IMR-90 (cell line): ENCODE measurements around the gene NRDC. TPM values are rescaled to one million over a fixed set of nuclear protein-coding genes. Genes with fewer than 3 reads are reported as not detected.

ENCODE experiments used
- ATAC-seq: fragments of 200-7000 bp; cut with Tn5 transposase; 2 replicates; pipeline ENCODE4 v1.9.1; 2020; ENCODE audit warnings: low read depth, mild to moderate bottlenecking, moderate library complexity
- BruUV-seq: library from RNA; stranded (reverse); fragments of 400-500 nt; replicated peaks from 2 replicates; lab custom pipeline; 2021; lab: Mats Ljungman, UMichigan
- CTCF ChIA-PET: fragments of 300-600 bp; formaldehyde crosslinking; extraction: SDS; loops from one replicate; lab custom pipeline; 2021; ENCODE audit warnings: antibody characterized with exemption; lab: Yijun Ruan, JAX
- POLR2A ChIA-PET: fragments of 300-600 bp; sonication (Branson Sonifier 250); formaldehyde crosslinking; loops from one replicate; lab custom pipeline; 2022; ENCODE audit warnings: antibody characterized with exemption; ENCODE audit not compliant: unreplicated experiment; lab: Charles Lee
- DNase-seq: peaks from one replicate; pipeline ENCODE4 v3.0.0; 2013
- H2AFZ ChIP-seq: replicated peaks from 2 replicates; pipeline ENCODE3; 2013; ENCODE audit warnings: low read length, mild to moderate bottlenecking; ENCODE audit not compliant: poor library complexity
- H2AK5ac ChIP-seq: 2 replicates; pipeline ENCODE4 v1.6.1; 2013; ENCODE audit warnings: low read depth, low read length, inconsistent platforms
- H2AK9ac ChIP-seq: replicated peaks from 2 replicates; pipeline ENCODE3; 2013; ENCODE audit warnings: mild to moderate bottlenecking, low read depth, low read length, moderate library complexity; ENCODE audit not compliant: poor library complexity
- H2BK120ac ChIP-seq: 2 replicates; pipeline ENCODE4 v1.6.1; 2013; ENCODE audit warnings: low read depth, low read length, inconsistent platforms
- H2BK15ac ChIP-seq: 3 replicates; pipeline ENCODE4 v1.6.1; 2013; ENCODE audit warnings: low read depth, low read length, inconsistent platforms
- H2BK20ac ChIP-seq: 2 replicates; pipeline ENCODE4 v1.6.1; 2013; ENCODE audit warnings: low read depth, mild to moderate bottlenecking, inconsistent platforms, low read length, moderate library complexity
- H2BK5ac ChIP-seq: 2 replicates; pipeline ENCODE4 v1.6.1; 2013; ENCODE audit warnings: mild to moderate bottlenecking, low read depth, low read length, inconsistent platforms; ENCODE audit not compliant: poor library complexity, severe bottlenecking
- H3K14ac ChIP-seq: replicated peaks from 2 replicates; pipeline ENCODE4 v1.6.1; 2013; ENCODE audit warnings: low read depth, low read length, inconsistent platforms
- H3K18ac ChIP-seq: 2 replicates; pipeline ENCODE4 v1.6.1; 2013; ENCODE audit warnings: low read depth, low read length, control low read depth
- H3K23ac ChIP-seq: 2 replicates; pipeline ENCODE4 v1.6.1; 2013; ENCODE audit warnings: low read depth, low read length, inconsistent platforms
- H3K27ac ChIP-seq: 2 replicates; pipeline ENCODE4 v1.5.1; 2013; ENCODE audit warnings: mild to moderate bottlenecking, control low read depth, low read length; ENCODE audit not compliant: insufficient read depth
- H3K27me3 ChIP-seq: 2 replicates; pipeline ENCODE4 v1.6.1; 2013; ENCODE audit warnings: low read length; ENCODE audit not compliant: control insufficient read depth, insufficient read depth
- H3K36me3 ChIP-seq: 2 replicates; pipeline ENCODE4 v1.6.1; 2013; ENCODE audit warnings: low read length, mixed read lengths; ENCODE audit not compliant: control insufficient read depth, insufficient read depth
- H3K4ac ChIP-seq: 2 replicates; pipeline ENCODE4 v1.6.1; 2013; ENCODE audit warnings: low read depth, low read length, inconsistent platforms
- H3K4me1 ChIP-seq: 2 replicates; pipeline ENCODE4 v1.6.1; 2013; ENCODE audit warnings: low read length, mixed read lengths; ENCODE audit not compliant: control insufficient read depth, insufficient read depth
- H3K4me2 ChIP-seq: 2 replicates; pipeline ENCODE4 v1.6.1; 2013; ENCODE audit warnings: low read depth, mild to moderate bottlenecking, control low read depth, low read length, moderate library complexity
- H3K4me3 ChIP-seq: 2 replicates; pipeline ENCODE4 v1.5.1; 2013; ENCODE audit warnings: low read depth, mild to moderate bottlenecking, control low read depth, low read length, moderate library complexity; ENCODE audit not compliant: insufficient read depth
- H3K56ac ChIP-seq: 2 replicates; pipeline ENCODE4 v1.6.1; 2013; ENCODE audit warnings: low read length, inconsistent platforms; ENCODE audit not compliant: insufficient read depth; ENCODE audit errors: extremely low read depth
- H3K79me1 ChIP-seq, 2 experiments: 2 replicates each; pipeline ENCODE4 v1.6.1; 2013; ENCODE audit warnings: low read length in 2 of 2, inconsistent platforms in 1 of 2, low read depth in 1 of 2
- H3K9ac ChIP-seq: 2 replicates; pipeline ENCODE4 v1.6.1; 2013; ENCODE audit warnings: low read depth, low read length, control low read depth
- H3K9me1 ChIP-seq: 2 replicates; pipeline ENCODE4 v1.6.1; 2013; ENCODE audit warnings: low read length, inconsistent platforms; ENCODE audit not compliant: insufficient read depth
- H3K9me3 ChIP-seq: 2 replicates; pipeline ENCODE4 v1.6.1; 2013; ENCODE audit warnings: low read length; ENCODE audit not compliant: control insufficient read depth, insufficient read depth
- H4K20me1 ChIP-seq: 2 replicates; pipeline ENCODE4 v1.6.1; 2013; ENCODE audit warnings: low read length, inconsistent platforms; ENCODE audit not compliant: insufficient read depth
- H4K5ac ChIP-seq: 2 replicates; pipeline ENCODE4 v1.6.1; 2013; ENCODE audit warnings: mild to moderate bottlenecking, low read depth, low read length, control low read depth
- H4K8ac ChIP-seq, 2 experiments: 2 replicates each; pipeline ENCODE4 v1.6.1; 2013; ENCODE audit warnings: low read depth in 2 of 2, low read length in 2 of 2, control low read depth in 1 of 2, inconsistent platforms in 1 of 2
- H4K91ac ChIP-seq: 2 replicates; pipeline ENCODE4 v1.6.1; 2013; ENCODE audit warnings: low read depth, low read length, inconsistent platforms; ENCODE audit not compliant: insufficient read depth
- CEBPB ChIP-seq: IDR thresholded peaks from 2 replicates; pipeline ENCODE4 v1.6.1; 2012; ENCODE audit warnings: low read depth, low read length, improper control_type of control experiment
- CHD1 ChIP-seq: IDR thresholded peaks from 2 replicates; pipeline ENCODE4 v1.6.1; 2012; ENCODE audit warnings: low read depth, low read length, improper control_type of control experiment
- FOS ChIP-seq: fragments of 150-350 bp; IDR thresholded peaks from 2 replicates; pipeline ENCODE4 v1.6.1; 2016; ENCODE audit warnings: low read depth, low read length
- MAFK ChIP-seq: IDR thresholded peaks from 2 replicates; pipeline ENCODE4 v1.6.1; 2012; ENCODE audit warnings: low read depth, low read length, improper control_type of control experiment
- MXI1 ChIP-seq: IDR thresholded peaks from 2 replicates; pipeline ENCODE4 v1.6.1; 2012; ENCODE audit warnings: low read depth, mild to moderate bottlenecking, low read length, moderate library complexity, borderline replicate concordance
- NFE2L2 ChIP-seq: fragments of 150-350 bp; IDR thresholded peaks from 2 replicates; pipeline ENCODE4 v1.6.1; 2016; ENCODE audit warnings: low read depth, mild to moderate bottlenecking, low read length
- POLR2A ChIP-seq: IDR thresholded peaks from 2 replicates; pipeline ENCODE4 v1.6.1; 2012; ENCODE audit warnings: mild to moderate bottlenecking, low read depth, low read length
- RAD21 ChIP-seq: IDR thresholded peaks from 2 replicates; pipeline ENCODE4 v1.6.1; 2012; ENCODE audit warnings: low read length, improper control_type of control experiment
- RCOR1 ChIP-seq: IDR thresholded peaks from 2 replicates; pipeline ENCODE4 v1.6.1; 2012; ENCODE audit warnings: mild to moderate bottlenecking, low read length, improper control_type of control experiment; ENCODE audit not compliant: insufficient replicate concordance
- RFX5 ChIP-seq: IDR thresholded peaks from 2 replicates; pipeline ENCODE4 v1.8.0; 2012; ENCODE audit warnings: low read depth, mild to moderate bottlenecking, low read length, moderate library complexity
- SMC3 ChIP-seq: fragments of 150-350 bp; IDR thresholded peaks from 2 replicates; pipeline ENCODE4 v1.6.1; 2016; ENCODE audit warnings: low read depth, mild to moderate bottlenecking, antibody characterized with exemption, low read length, moderate library complexity
- WGBS, 2 experiments: methylation state at CpG; one replicate each; pipeline versions ENCODE4 v1.1.5 to v1.1.7; 2013; ENCODE audit warnings: missing lambda C conversion rate in 2 of 2; ENCODE audit not compliant: insufficient read length in 1 of 2; ENCODE audit errors: extremely low coverage in 2 of 2; 5-methylcytosine and 5-hydroxymethylcytosine counted together
- dilution Hi-C: fragments of 300-500 bp; cut with HindIII; formaldehyde crosslinking; loops from one replicate; pipeline ENCODE4 v1.14.3; 2018; ENCODE audit warnings: low sequenced_read_pairs; ENCODE audit not compliant: unreplicated experiment
- in situ Hi-C: fragments of 300-500 bp; cut with MboI; formaldehyde crosslinking; loops from 3 replicates; pipeline ENCODE4 v1.14.3; 2019; ENCODE audit warnings: low sequenced_read_pairs, inconsistent platforms, mixed read lengths
- intact Hi-C: fragments of 100-400 bp; cut with micrococcal nuclease; formaldehyde crosslinking; loops from 2 replicates; pipeline ENCODE4 v1.10.0; 2022
- polyA plus RNA-seq, 3 experiments: library from polyadenylated mRNA; depleted of rRNA; stranded (reverse); fragments of >200 nt; gene quantifications; 2 replicates each; pipeline ENCODE4 v1.2.3, GENCODE V29; 2012; ENCODE audit warnings: low replicate concordance in 1 of 3
- total RNA-seq: library from RNA; depleted of rRNA; stranded (reverse); fragments of >200 nt; gene quantifications from 2 replicates; pipeline ENCODE4 v1.2.3, GENCODE V29; 2012
- TF ChIP-seq, protein P1 (sequence below): fragments of 150-350 bp; IDR thresholded peaks from 2 replicates; pipeline ENCODE4 v1.6.1; 2016; ENCODE audit warnings: low read depth, mild to moderate bottlenecking, low read length, moderate library complexity, borderline replicate concordance
- TF ChIP-seq, protein P2 (sequence below): conservative IDR thresholded peaks from 2 replicates; pipeline ENCODE4 v1.5.1; 2012; ENCODE audit warnings: mild to moderate bottlenecking, low read depth, low read length, improper control_type of control experiment
- TF ChIP-seq, protein P3 (sequence below): fragments of 150-350 bp; IDR thresholded peaks from 2 replicates; pipeline ENCODE4 v1.6.1; 2017; ENCODE audit warnings: mild to moderate bottlenecking, antibody characterized with exemption, low read length, low read depth

The NRDC gene
- total and polyA plus RNA-seq, 2 of the 4 experiments (the other 2 are of a cell fraction): 75.8 to 84.7 TPM

DNA sequence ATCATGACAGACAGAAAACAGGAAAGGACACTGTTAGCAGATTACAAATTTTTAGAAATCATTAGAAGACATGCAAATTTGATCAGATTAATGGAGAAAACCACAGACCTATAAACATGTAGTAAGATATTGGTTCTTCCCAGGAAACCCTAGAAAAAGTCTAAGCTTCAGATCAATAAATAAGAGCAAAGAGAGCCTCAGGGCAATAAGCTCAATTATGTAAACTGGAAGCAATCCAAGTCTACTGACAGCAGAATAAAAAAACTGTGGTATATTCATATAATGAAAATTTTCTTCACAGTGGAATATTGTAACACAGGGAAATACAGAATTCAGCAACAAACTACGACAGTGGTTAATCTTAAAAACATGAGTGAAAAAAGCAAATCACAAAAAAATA is 36.3 kb downstream of the NRDC start:
- H2BK15ac ChIP-seq: no peak overlapping the region
- H2BK5ac ChIP-seq: no peak overlapping the region
- peaks cover 8% of the 10 kb centered on the region for H4K20me1 ChIP-seq
- H2BK20ac ChIP-seq: no peak overlapping the region
- no peaks in the 10 kb centered on the region for H3K27me3 ChIP-seq
- no peak overlapping the region for H2AFZ ChIP-seq
- intact Hi-C loops (no loop called here), in situ Hi-C loops (no loop called here), dilution Hi-C loops (no loop called here)
- H3K14ac ChIP-seq: no peak overlapping the region
- no peak overlapping the region for H3K56ac ChIP-seq
- no peak overlapping the region for H2AK5ac ChIP-seq
- no peak overlapping the region for H3K27ac ChIP-seq
- no peak overlapping the region for H3K18ac ChIP-seq
- no peak overlapping the region for H4K8ac ChIP-seq
- peaks cover 9% of the 10 kb centered on the region for H3K36me3 ChIP-seq
- ATAC-seq (no peak), DNase-seq (no peak)
- BruUV-seq: no TSS peak
- CTCF ChIA-PET: interaction anchor here (0.7 kb wide), 1 partner anchor 56 kb away, joined by 3 read pairs; no protein-coding TSS in a partner anchor
- H3K4me3 ChIP-seq: no peak overlapping the region
- no peak overlapping the region for H4K5ac ChIP-seq
- no peak overlapping the region for H4K91ac ChIP-seq
- no peak overlapping the region for H3K4ac ChIP-seq
- no peak overlapping the region for H2AK9ac ChIP-seq
- no peak overlapping the region for H2BK120ac ChIP-seq
- no peak overlapping the region for H3K4me2 ChIP-seq
- no peaks in the 10 kb centered on the region for H3K9me1 ChIP-seq
- H3K9ac ChIP-seq: no peak overlapping the region
- H3K9me3 ChIP-seq: no peaks in the 10 kb centered on the region
- no CpG with 5 or more reads among the region's 1 CpG for WGBS, 2 experiments
- H3K79me1 ChIP-seq: peaks cover 38 to 55% of the 10 kb centered on the region in 2 experiments
- POLR2A ChIA-PET: no interaction called here
- TF ChIP-seq RAD21: no peak
- TF ChIP-seq FOS: no peak
- no peak for TF ChIP-seq MAFK
- TF ChIP-seq CEBPB: no peak
- TF ChIP-seq, protein P1, sequence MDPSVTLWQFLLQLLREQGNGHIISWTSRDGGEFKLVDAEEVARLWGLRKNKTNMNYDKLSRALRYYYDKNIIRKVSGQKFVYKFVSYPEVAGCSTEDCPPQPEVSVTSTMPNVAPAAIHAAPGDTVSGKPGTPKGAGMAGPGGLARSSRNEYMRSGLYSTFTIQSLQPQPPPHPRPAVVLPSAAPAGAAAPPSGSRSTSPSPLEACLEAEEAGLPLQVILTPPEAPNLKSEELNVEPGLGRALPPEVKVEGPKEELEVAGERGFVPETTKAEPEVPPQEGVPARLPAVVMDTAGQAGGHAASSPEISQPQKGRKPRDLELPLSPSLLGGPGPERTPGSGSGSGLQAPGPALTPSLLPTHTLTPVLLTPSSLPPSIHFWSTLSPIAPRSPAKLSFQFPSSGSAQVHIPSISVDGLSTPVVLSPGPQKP: no peak
- no peak for TF ChIP-seq SMC3
- no peak for TF ChIP-seq NFE2L2
- no peak for TF ChIP-seq POLR2A
- no peak for TF ChIP-seq RFX5
- TF ChIP-seq, protein P2, sequence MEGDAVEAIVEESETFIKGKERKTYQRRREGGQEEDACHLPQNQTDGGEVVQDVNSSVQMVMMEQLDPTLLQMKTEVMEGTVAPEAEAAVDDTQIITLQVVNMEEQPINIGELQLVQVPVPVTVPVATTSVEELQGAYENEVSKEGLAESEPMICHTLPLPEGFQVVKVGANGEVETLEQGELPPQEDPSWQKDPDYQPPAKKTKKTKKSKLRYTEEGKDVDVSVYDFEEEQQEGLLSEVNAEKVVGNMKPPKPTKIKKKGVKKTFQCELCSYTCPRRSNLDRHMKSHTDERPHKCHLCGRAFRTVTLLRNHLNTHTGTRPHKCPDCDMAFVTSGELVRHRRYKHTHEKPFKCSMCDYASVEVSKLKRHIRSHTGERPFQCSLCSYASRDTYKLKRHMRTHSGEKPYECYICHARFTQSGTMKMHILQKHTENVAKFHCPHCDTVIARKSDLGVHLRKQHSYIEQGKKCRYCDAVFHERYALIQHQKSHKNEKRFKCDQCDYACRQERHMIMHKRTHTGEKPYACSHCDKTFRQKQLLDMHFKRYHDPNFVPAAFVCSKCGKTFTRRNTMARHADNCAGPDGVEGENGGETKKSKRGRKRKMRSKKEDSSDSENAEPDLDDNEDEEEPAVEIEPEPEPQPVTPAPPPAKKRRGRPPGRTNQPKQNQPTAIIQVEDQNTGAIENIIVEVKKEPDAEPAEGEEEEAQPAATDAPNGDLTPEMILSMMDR: no peak
- TF ChIP-seq, protein P3, sequence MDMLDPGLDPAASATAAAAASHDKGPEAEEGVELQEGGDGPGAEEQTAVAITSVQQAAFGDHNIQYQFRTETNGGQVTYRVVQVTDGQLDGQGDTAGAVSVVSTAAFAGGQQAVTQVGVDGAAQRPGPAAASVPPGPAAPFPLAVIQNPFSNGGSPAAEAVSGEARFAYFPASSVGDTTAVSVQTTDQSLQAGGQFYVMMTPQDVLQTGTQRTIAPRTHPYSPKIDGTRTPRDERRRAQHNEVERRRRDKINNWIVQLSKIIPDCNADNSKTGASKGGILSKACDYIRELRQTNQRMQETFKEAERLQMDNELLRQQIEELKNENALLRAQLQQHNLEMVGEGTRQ: no peak
- TF ChIP-seq CHD1: no peak
- TF ChIP-seq MXI1: no peak
- no peak for TF ChIP-seq RCOR1
- H3K23ac ChIP-seq: no peak overlapping the region
- no peaks in the 10 kb centered on the region; the same call in 1 of the 2 replicates for H3K4me1 ChIP-seq
